Activated CD8-positive, alpha-beta memory T cell treated with anti-CD3 and anti-CD28 coated beads for 4 hours (primary cell): ENCODE measurements around the gene DPF3.

Experiments used
- DNase-seq, 2 donors: peaks; one replicate each; pipeline ENCODE4 v3.0.0-alpha.2; 2020; ENCODE audit warnings: low read depth in 2 of 2

The DPF3 gene

GRCh38 chr14:72742838-72743195 lies 151.1 kb downstream of the DPF3 start:
- DNase-seq: no peak

- DNase-seq: no peak
These were observed 151.6 kb downstream of the DPF3 start for GRCh38 chr14:72742118-72742837.

GRCh38 chr14:72741826-72742117 lies 152.1 kb downstream of the DPF3 start:
- no peak for DNase-seq

GRCh38 chr14:72740966-72741825 lies 152.7 kb downstream of the DPF3 start:
- no peak for DNase-seq

GRCh38 chr14:72740504-72740961 lies 153.4 kb downstream of the DPF3 start:
- DNase-seq: no peak

GRCh38 chr14:72739446-72740405 lies 154.2 kb downstream of the DPF3 start:
- DNase-seq: no peak

- DNase-seq: no peak
These were observed 155.7 kb downstream of the DPF3 start for GRCh38 chr14:72738161-72738611.

- no peak for DNase-seq
These were observed 156.3 kb downstream of the DPF3 start for GRCh38 chr14:72737560-72737943.

- no peak for DNase-seq
These were observed 156.9 kb downstream of the DPF3 start for GRCh38 chr14:72736786-72737559.

GRCh38 chr14:72736308-72736707 lies 157.6 kb downstream of the DPF3 start:
- DNase-seq: no peak

GRCh38 chr14:72732022-72732780 lies 161.7 kb downstream of the DPF3 start:
- DNase-seq: no peak

GRCh38 chr14:72731252-72732020 lies 162.5 kb downstream of the DPF3 start:
- no peak for DNase-seq

- DNase-seq: no peak
These were observed 163.4 kb downstream of the DPF3 start for GRCh38 chr14:72730468-72730867.

- DNase-seq: no peak
These were observed 167.5 kb downstream of the DPF3 start for GRCh38 chr14:72726444-72726843.

- no peak for DNase-seq
These were observed 169.9 kb downstream of the DPF3 start for GRCh38 chr14:72723858-72724530.

GRCh38 chr14:72722201-72722785 lies 171.6 kb downstream of the DPF3 start:
- no peak for DNase-seq

- DNase-seq: no peak
These were observed 172.8 kb downstream of the DPF3 start for GRCh38 chr14:72721083-72721482.

- DNase-seq: no peak
These were observed 176.7 kb downstream of the DPF3 start for GRCh38 chr14:72717220-72717619.

- no peak for DNase-seq
These were observed 177.4 kb downstream of the DPF3 start for GRCh38 chr14:72716476-72716875.
